ENCODE data around the gene PPP6R3.
"Not testable (repeated sequence)": the region's sequence is repeated elsewhere in the genome, so short reads cannot be mapped to it uniquely, and the experiment has no call there.

The PPP6R3 gene

DNA sequence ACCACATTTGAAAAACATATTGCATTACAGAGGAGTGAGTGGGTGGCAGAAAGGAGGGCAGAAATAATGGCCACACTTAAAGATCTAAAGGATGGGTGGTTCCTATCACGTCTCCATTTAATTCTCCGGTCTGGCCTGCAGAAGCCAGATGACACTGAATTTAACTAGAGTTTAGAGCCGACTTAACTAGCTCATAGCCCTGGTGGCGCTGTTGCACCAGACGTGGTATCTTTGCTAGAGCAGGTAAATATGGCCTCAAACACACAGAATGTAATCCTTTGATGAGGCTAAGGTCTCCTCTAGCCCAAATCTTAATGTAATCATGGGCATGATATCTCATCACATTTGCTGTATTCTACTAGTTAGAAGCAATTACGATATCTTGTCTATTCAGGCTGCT is 172.2 kb downstream of the PPP6R3 start:
- H3K79me2 ChIP-seq, result no peaks in the 10 kb centered on the region

DNA sequence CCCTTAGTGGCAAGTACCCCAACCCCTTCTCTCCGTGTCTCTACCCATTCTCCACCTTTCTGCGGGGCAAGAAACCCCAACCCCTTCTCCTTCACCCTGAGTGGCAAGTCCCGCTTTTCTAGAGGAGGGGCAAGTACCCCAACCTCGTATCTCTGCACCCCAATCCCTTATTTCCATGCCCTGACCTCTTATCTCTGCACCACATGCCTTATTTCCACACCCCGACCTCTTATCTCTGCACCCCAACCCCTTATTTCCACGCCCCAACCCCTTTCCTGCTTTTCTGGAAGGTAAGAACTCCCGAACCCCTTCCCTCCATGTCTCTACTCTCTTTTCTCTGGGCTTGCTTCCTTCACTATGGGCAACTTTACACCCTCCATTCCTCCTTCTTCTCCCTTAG is 174.1 kb downstream of the PPP6R3 start:
- not testable (repeated sequence) for H3K36me3 ChIP-seq (ENCODE audit: control insufficient read depth, insufficient read depth, low read length); H3K4me3 ChIP-seq (ENCODE audit: low read depth, low read length); H3K4me1 ChIP-seq; H3K27me3 ChIP-seq (ENCODE audit: control insufficient read depth, insufficient read depth, low read length); H3K4me2 ChIP-seq (ENCODE audit: low read length); H3K9me3 ChIP-seq (ENCODE audit: control insufficient read depth, low read length); H3K79me2 ChIP-seq; H3K9ac ChIP-seq; H3K27ac ChIP-seq; H2AFZ ChIP-seq

More for the DNA sequence above, 172.2 kb downstream of the PPP6R3 start:
- H3K36me3 ChIP-seq (ENCODE audit: control insufficient read depth, insufficient read depth, low read length), result no peaks in the 10 kb centered on the region
- no peak overlapping the region for H3K4me3 ChIP-seq (ENCODE audit: low read depth, low read length)
- no peaks in the 10 kb centered on the region for H3K9me3 ChIP-seq (ENCODE audit: control insufficient read depth, low read length)
- H3K27me3 ChIP-seq (ENCODE audit: control insufficient read depth, insufficient read depth, low read length), result no peaks in the 10 kb centered on the region
- no peak overlapping the region for H3K4me2 ChIP-seq (ENCODE audit: low read length)
- TF ChIP-seq, protein P1, sequence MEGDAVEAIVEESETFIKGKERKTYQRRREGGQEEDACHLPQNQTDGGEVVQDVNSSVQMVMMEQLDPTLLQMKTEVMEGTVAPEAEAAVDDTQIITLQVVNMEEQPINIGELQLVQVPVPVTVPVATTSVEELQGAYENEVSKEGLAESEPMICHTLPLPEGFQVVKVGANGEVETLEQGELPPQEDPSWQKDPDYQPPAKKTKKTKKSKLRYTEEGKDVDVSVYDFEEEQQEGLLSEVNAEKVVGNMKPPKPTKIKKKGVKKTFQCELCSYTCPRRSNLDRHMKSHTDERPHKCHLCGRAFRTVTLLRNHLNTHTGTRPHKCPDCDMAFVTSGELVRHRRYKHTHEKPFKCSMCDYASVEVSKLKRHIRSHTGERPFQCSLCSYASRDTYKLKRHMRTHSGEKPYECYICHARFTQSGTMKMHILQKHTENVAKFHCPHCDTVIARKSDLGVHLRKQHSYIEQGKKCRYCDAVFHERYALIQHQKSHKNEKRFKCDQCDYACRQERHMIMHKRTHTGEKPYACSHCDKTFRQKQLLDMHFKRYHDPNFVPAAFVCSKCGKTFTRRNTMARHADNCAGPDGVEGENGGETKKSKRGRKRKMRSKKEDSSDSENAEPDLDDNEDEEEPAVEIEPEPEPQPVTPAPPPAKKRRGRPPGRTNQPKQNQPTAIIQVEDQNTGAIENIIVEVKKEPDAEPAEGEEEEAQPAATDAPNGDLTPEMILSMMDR (IDR thresholded peaks at IDR 0.05), result no peak
- H3K9ac ChIP-seq, result no peak overlapping the region
- no peaks in the 10 kb centered on the region for H3K4me1 ChIP-seq
- H3K27ac ChIP-seq, result no peak overlapping the region
- H2AFZ ChIP-seq, result no peak overlapping the region

DNA sequence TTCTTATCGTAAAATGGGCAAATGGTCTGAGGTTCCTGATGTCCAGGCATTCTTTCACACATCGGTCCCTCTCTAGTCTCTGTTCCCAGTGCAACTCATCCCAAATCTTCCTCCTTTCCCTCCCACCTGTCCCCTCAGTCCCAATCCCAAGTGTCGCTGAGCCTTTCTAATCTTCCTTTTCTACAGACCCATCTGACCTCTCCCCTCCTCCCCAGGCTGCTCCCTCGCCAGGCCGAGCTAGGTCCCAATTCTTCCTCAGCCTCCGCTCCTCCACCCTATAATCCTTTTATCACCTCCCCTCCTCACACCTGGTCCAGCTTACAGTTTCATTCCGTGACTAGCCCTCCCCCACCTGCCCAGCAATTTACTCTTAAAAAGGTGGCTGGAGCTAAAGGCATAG is 174.6 kb downstream of the PPP6R3 start:
- not testable (repeated sequence) for H3K9me3 ChIP-seq (ENCODE audit: control insufficient read depth, low read length); H3K9ac ChIP-seq; H3K27ac ChIP-seq; H3K27me3 ChIP-seq (ENCODE audit: control insufficient read depth, insufficient read depth, low read length); H3K4me1 ChIP-seq; H2AFZ ChIP-seq; H3K36me3 ChIP-seq (ENCODE audit: control insufficient read depth, insufficient read depth, low read length); H3K4me2 ChIP-seq (ENCODE audit: low read length); H3K4me3 ChIP-seq (ENCODE audit: low read depth, low read length); H3K79me2 ChIP-seq

DNA sequence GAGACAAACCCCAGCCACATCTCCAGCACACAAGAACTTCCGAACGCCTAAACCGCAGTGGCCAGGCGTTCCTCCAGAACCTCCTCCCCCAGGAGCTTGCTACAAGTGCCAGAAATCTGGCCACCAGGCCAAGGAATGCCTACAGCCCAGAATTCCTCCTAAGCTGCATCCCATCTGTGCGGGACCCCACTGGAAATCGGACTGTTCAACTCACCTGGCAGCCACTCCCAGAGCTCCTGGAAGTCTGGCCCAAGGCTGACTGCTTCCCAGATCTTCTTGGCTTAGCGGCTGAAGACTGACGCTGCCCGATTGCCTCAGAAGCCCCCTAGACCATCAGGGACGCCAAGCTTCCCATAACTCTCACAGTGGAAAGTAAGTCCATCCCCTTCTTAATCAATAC is 175.3 kb downstream of the PPP6R3 start:
- H3K79me2 ChIP-seq; H3K36me3 ChIP-seq (ENCODE audit: control insufficient read depth, insufficient read depth, low read length); H2AFZ ChIP-seq; H3K27ac ChIP-seq; H3K9me3 ChIP-seq (ENCODE audit: control insufficient read depth, low read length); H3K27me3 ChIP-seq (ENCODE audit: control insufficient read depth, insufficient read depth, low read length); H3K4me3 ChIP-seq (ENCODE audit: low read depth, low read length); H3K4me1 ChIP-seq; H3K4me2 ChIP-seq (ENCODE audit: low read length); H3K9ac ChIP-seq: not testable (repeated sequence)

DNA sequence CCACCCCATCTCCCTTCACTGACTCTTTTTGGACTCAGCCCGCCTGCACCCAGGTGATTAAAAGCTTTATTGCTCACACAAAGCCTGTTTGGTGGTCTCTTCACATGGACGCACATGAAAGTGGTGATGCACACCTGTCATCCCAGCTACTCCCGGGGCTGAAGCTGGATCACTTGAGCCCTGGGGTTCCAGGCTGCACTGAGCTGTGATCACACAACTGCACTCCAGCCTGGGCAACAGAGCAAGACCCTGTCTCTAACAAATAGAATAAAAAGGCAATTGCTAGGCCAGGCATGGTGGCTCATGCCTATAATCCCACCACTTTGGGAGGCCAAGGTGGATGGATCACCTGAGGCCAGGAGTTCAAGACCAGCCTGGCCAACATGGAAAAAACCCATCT is 178.8 kb downstream of the PPP6R3 start:
- H3K27me3 ChIP-seq (ENCODE audit: control insufficient read depth, insufficient read depth, low read length); H3K79me2 ChIP-seq; H3K27ac ChIP-seq; H3K36me3 ChIP-seq (ENCODE audit: control insufficient read depth, insufficient read depth, low read length); H3K4me3 ChIP-seq (ENCODE audit: low read depth, low read length); H2AFZ ChIP-seq; H3K4me2 ChIP-seq (ENCODE audit: low read length); H3K4me1 ChIP-seq; H3K9ac ChIP-seq; H3K9me3 ChIP-seq (ENCODE audit: control insufficient read depth, low read length): not testable (repeated sequence)

DNA sequence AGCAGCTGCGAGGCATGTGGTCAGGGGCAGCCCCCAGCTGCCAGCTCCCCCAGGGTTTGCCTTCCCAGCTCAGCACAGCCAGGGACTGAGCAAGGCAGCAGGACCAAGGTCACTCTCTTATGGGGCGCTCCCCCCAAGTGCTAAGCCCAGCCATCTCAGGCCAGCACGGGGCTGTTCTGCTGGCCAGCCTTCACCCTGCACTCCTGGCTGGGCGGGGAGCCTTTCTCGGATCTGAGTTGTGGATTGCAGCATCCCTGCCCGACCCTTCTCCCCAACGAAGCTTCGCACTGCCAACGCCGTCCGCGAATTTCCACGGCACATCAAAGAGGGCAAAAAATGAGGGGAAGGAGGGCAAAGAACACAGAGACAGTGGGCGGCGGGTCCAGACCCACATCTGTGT is 181.3 kb downstream of the PPP6R3 start:
- Histone ChIP-seq H3K4me3 (ENCODE audit: low read depth, low read length) (no peak overlapping the region), H3K9me3 (ENCODE audit: control insufficient read depth, low read length) (no peaks in the 10 kb centered on the region), H3K27me3 (ENCODE audit: control insufficient read depth, insufficient read depth, low read length) (no peaks in the 10 kb centered on the region), H3K27ac (no peak overlapping the region), H3K4me1 (no peaks in the 10 kb centered on the region), H3K9ac (no peak overlapping the region), H3K4me2 (ENCODE audit: low read length) (no peak overlapping the region), H3K36me3 (ENCODE audit: control insufficient read depth, insufficient read depth, low read length) (no peaks in the 10 kb centered on the region), H3K79me2 (no peaks in the 10 kb centered on the region), H2AFZ (no peak overlapping the region)
- TF ChIP-seq, protein P1 (IDR thresholded peaks at IDR 0.05), result no peak

DNA sequence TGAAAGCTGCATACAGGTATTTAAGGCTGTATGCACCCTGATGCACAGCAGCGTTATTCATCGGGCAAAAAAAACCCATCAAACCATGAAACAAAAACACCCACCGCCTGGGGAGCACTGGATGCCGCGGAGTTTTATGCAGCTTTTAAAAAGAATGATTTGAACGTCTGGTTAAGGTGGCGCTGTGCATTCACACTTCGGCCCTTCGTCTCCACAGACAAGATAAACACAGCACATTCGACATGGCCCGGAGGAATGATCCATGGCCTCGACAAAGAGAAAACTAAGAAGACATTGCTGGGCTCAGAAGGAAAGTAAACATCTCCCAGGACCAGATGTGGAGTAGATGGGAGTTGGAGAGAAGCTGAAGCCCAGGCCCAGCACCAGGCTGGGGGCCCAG is 183.0 kb downstream of the PPP6R3 start:
- Histone ChIP-seq H3K4me3 (ENCODE audit: low read depth, low read length) (no peak overlapping the region), H3K79me2 (no peaks in the 10 kb centered on the region), H3K9me3 (ENCODE audit: control insufficient read depth, low read length) (no peaks in the 10 kb centered on the region), H3K4me1 (no peaks in the 10 kb centered on the region), H3K9ac (no peak overlapping the region), H3K4me2 (ENCODE audit: low read length) (no peak overlapping the region), H3K27me3 (ENCODE audit: control insufficient read depth, insufficient read depth, low read length) (no peaks in the 10 kb centered on the region), H3K36me3 (ENCODE audit: control insufficient read depth, insufficient read depth, low read length) (no peaks in the 10 kb centered on the region), H2AFZ (no peak overlapping the region), H3K27ac (no peak overlapping the region)
- TF ChIP-seq, protein P1 (IDR thresholded peaks at IDR 0.05), result no peak
